Activated CD4-positive, alpha-beta T cell treated with anti-CD3 and anti-CD28 coated beads for 4 hours (primary cell): ENCODE results near the gene MRPS5.
"Not testable (repeated sequence)": the region's sequence is repeated elsewhere in the genome, so short reads cannot be mapped to it uniquely, and the experiment has no call there.

ENCODE experiments used
- DNase-seq, 2 donors: peaks; one replicate each; pipeline ENCODE4 v3.0.0-alpha.2; 2020

The MRPS5 gene

GRCh38 chr2:95044601-95045000 lies 77.0 kb downstream of the MRPS5 start:
- DNase-seq, result no peak

GRCh38 chr2:95043300-95044093 lies 78.1 kb downstream of the MRPS5 start:
- DNase-seq, result no peak

- no peak for DNase-seq
These were observed 78.9 kb downstream of the MRPS5 start for GRCh38 chr2:95042472-95043271.

GRCh38 chr2:95041824-95042442 lies 79.7 kb downstream of the MRPS5 start:
- no peak for DNase-seq

GRCh38 chr2:95041060-95041823 lies 80.4 kb downstream of the MRPS5 start:
- DNase-seq, result no peak

- DNase-seq, result no peak
These were observed 81.2 kb downstream of the MRPS5 start for GRCh38 chr2:95040426-95040825.

- no peak for DNase-seq
These were observed 81.6 kb downstream of the MRPS5 start for GRCh38 chr2:95039978-95040377.

GRCh38 chr2:95039363-95039762 lies 82.2 kb downstream of the MRPS5 start:
- DNase-seq, result peak; percentile 32 to 37

GRCh38 chr2:95038635-95039298 lies 82.8 kb downstream of the MRPS5 start:
- DNase-seq, result no peak

GRCh38 chr2:95037841-95038585 lies 83.6 kb downstream of the MRPS5 start:
- DNase-seq, result not testable (repeated sequence)

- DNase-seq, result no peak
These were observed 84.2 kb downstream of the MRPS5 start for GRCh38 chr2:95037384-95037839.

- DNase-seq, result no peak
These were observed 84.8 kb downstream of the MRPS5 start for GRCh38 chr2:95036596-95037383.
